ENCODE measurements around the gene SSTR5.

DNA sequence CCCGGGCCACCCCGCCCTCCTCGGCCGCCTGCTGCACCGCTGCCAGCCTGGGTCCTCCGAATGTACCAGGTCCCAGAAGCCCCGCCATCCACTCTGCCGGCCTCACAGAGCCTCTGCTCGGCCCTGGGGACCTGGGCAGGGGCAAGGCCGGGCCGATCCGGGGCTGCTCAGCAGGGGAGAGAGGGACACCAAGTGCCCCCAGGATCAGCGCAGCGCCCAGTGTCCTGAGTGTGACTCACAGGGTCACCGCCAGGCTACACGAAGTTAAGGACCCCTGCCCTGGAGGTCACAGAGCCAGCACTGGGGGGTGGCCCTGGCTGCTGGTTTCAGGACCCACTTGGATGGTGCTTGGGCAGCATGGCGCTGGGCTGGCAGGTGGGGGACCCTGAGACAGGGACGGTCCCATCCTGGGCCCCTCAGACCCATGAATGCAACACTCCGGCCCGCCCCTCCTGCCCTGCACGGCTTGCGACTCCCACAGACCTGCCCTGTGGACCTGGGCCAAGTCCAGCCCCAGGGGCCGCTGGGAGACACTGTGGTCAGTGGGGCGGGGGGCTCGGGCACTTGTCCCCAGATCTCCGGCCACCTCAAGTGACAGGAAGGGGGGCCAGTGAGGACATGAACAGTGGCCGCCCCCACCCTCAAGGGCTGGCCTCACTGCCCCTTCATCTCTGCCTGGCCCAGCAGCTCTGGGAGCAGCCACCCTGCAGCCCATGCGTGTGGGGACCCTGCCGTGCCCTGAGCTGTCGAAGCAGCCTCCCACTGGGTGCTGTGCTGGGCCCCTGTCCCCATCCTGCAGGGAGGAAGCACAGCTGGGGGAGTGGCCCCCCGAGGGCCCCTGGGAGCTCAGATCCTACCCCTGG lies 23.2 kb upstream of the SSTR5 start:
- TF ChIP-seq, protein P1, sequence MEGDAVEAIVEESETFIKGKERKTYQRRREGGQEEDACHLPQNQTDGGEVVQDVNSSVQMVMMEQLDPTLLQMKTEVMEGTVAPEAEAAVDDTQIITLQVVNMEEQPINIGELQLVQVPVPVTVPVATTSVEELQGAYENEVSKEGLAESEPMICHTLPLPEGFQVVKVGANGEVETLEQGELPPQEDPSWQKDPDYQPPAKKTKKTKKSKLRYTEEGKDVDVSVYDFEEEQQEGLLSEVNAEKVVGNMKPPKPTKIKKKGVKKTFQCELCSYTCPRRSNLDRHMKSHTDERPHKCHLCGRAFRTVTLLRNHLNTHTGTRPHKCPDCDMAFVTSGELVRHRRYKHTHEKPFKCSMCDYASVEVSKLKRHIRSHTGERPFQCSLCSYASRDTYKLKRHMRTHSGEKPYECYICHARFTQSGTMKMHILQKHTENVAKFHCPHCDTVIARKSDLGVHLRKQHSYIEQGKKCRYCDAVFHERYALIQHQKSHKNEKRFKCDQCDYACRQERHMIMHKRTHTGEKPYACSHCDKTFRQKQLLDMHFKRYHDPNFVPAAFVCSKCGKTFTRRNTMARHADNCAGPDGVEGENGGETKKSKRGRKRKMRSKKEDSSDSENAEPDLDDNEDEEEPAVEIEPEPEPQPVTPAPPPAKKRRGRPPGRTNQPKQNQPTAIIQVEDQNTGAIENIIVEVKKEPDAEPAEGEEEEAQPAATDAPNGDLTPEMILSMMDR (IDR thresholded peaks at IDR 0.05) = no peak
- TF ChIP-seq POLR2A (IDR thresholded peaks at IDR 0.05) = no peak
